Esophagus muscularis mucosa (tissue), 4 donors: ENCODE measurements around the gene GNG13. TPM values are rescaled to one million over a fixed set of nuclear protein-coding genes. Genes with fewer than 3 reads are reported as not detected.

Source experiments
- DNase-seq: peaks from one replicate; pipeline ENCODE4 v3.0.0-alpha.2; 2017; ENCODE audit errors: extremely low spot score
- H3K27ac ChIP-seq, 4 donors: fragments of 200-600 bp; sonication (generic); replicated peaks in 1 of 4; 1 replicate in 3 of 4; 2 replicates in 1 of 4; pipeline ENCODE4 v1.5.1; 2016 to 2019; ENCODE audit warnings: mild to moderate bottlenecking in 1 of 4
- H3K27me3 ChIP-seq, 4 donors: fragments of 200-600 bp; sonication (generic); one replicate each; pipeline versions ENCODE4 v1.5.1 to v1.6.0; 2016 to 2019
- H3K36me3 ChIP-seq, 4 donors: fragments of 200-600 bp; sonication (generic); one replicate each; pipeline ENCODE4 v1.5.1; 2016 to 2019
- H3K4me1 ChIP-seq, 4 donors: fragments of 200-600 bp; sonication (generic); one replicate each; pipeline ENCODE4 v1.5.1; 2016 to 2019
- H3K4me3 ChIP-seq, 4 donors: fragments of 200-600 bp; sonication (generic); 1 replicate in 2 of 4; 2 replicates in 2 of 4; pipeline ENCODE4 v1.5.1; 2016 to 2019; ENCODE audit warnings: mild to moderate bottlenecking in 4 of 4, moderate library complexity in 1 of 4
- H3K9me3 ChIP-seq, 4 donors: fragments of 200-600 bp; sonication (generic); 1 replicate in 3 of 4; 2 replicates in 1 of 4; pipeline ENCODE4 v1.5.1; 2016 to 2019
- CTCF ChIP-seq, 3 experiments: fragments of 200-600 bp in 2 of 3; fragments of 450-650 bp in 1 of 3; sonication (generic) in 2 of 3; IDR thresholded peaks; one replicate each; pipeline ENCODE4 v1.5.1; 2017 to 2019; ENCODE audit warnings: antibody characterized with exemption in 3 of 3, mild to moderate bottlenecking in 2 of 3, moderate library complexity in 1 of 3
- EP300 ChIP-seq: sonication (generic); formaldehyde crosslinking; IDR thresholded peaks from one replicate; pipeline ENCODE4 v1.6.1; 2017; ENCODE audit warnings: antibody characterized with exemption
- POLR2A ChIP-seq: fragments of 450-650 bp; IDR thresholded peaks from one replicate; pipeline ENCODE4 v1.6.1; 2017; ENCODE audit warnings: antibody characterized with exemption, moderate library complexity, mild to moderate bottlenecking, low read depth
- POLR2AphosphoS5 ChIP-seq, 2 donors: sonication (generic); formaldehyde crosslinking; IDR thresholded peaks; one replicate each; pipeline ENCODE4 v1.6.1; 2017; ENCODE audit warnings: antibody characterized with exemption in 2 of 2
- WGBS: methylation state at CpG from one replicate; pipeline ENCODE4 v1.1.5; 2018; 5-methylcytosine and 5-hydroxymethylcytosine counted together
- intact Hi-C: fragments of 100-400 bp; cut with DNase I; formaldehyde crosslinking; loops from one replicate; pipeline ENCODE4 v1.15.1; 2023
- total RNA-seq, 4 donors: library from RNA; depleted of rRNA; stranded (reverse); fragments of >200 nt; gene quantifications; one replicate each; pipeline versions ENCODE4 v1.1.0 to v1.2.1, GENCODE V29; 2016

Gene GNG13
- total RNA-seq, 4 donors from 2014 or later, result not detected

- no peaks in the 10 kb centered on the region for H3K9me3 ChIP-seq
- peaks cover 0 to 26% (median 13%) of the 10 kb centered on the region in 4 donors for H3K36me3 ChIP-seq
- TF ChIP-seq EP300, result no peak
- TF ChIP-seq POLR2AphosphoS5 (IDR thresholded peaks at IDR 0.05), result no peak
- H3K27me3 ChIP-seq, result peaks cover 0 to 19% (median 0%) of the 10 kb centered on the region in 4 donors
- no peak overlapping the region for H3K4me3 ChIP-seq
- H3K27ac ChIP-seq, result no peak overlapping the region
- no peak for DNase-seq
- intact Hi-C loops, result no loop called here
- H3K4me1 ChIP-seq, result peaks cover 13 to 20% (median 16%) of the 10 kb centered on the region in 4 donors
- WGBS, result 94% methylated on average over 30 of the region's 46 CpGs
Measured at GRCh38 chr16:792221-792995, 8.1 kb downstream of the GNG13 start.

DNA sequence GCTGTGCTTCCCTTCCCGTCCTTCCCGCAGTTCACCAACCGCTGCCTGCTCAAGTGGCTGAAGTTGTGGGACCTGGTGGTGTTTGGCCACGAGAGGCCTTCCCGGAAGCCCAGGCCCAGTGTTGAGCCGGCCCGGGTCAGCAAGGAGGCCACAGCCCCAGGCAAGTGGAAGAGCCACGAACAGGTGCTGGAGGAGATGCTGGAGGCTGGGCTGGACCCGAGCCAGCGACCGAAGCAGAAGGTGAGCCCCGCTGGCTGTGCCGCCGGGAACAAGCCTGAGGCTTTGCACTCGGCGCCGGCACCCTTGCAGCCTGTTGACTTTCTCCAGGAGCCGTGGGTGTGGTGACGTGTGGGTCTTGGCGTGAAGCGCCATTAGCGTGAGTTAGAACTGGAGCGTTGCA is 9.4 kb downstream of the GNG13 start:
- Histone ChIP-seq H3K4me1 (peaks cover 20 to 30% (median 24%) of the 10 kb centered on the region in 4 donors), H3K27ac (no peak overlapping the region), H3K27me3 (peaks cover 0 to 7% (median 0%) of the 10 kb centered on the region in 4 donors), H3K4me3 (no peak overlapping the region), H3K36me3 (peaks cover 0 to 37% (median 20%) of the 10 kb centered on the region in 4 donors), H3K9me3 (no peaks in the 10 kb centered on the region)
- intact Hi-C loops, result no loop called here
- no peak for DNase-seq
- no peak for TF ChIP-seq POLR2A
- TF ChIP-seq CTCF (IDR thresholded peaks at IDR 0.05), result no peak
- TF ChIP-seq POLR2AphosphoS5 (IDR thresholded peaks at IDR 0.05), result no peak
- no peak for TF ChIP-seq EP300
- WGBS, result 100% methylated on average over 7 of the region's 23 CpGs

GRCh38 chr16:790086-790485 is 10.4 kb downstream of the GNG13 start:
- Histone ChIP-seq H3K36me3 (peaks cover 0 to 43% (median 25%) of the 10 kb centered on the region in 4 donors), H3K4me3 (no peak overlapping the region)
- WGBS, result 94% methylated on average over 7 of the region's 17 CpGs

DNA sequence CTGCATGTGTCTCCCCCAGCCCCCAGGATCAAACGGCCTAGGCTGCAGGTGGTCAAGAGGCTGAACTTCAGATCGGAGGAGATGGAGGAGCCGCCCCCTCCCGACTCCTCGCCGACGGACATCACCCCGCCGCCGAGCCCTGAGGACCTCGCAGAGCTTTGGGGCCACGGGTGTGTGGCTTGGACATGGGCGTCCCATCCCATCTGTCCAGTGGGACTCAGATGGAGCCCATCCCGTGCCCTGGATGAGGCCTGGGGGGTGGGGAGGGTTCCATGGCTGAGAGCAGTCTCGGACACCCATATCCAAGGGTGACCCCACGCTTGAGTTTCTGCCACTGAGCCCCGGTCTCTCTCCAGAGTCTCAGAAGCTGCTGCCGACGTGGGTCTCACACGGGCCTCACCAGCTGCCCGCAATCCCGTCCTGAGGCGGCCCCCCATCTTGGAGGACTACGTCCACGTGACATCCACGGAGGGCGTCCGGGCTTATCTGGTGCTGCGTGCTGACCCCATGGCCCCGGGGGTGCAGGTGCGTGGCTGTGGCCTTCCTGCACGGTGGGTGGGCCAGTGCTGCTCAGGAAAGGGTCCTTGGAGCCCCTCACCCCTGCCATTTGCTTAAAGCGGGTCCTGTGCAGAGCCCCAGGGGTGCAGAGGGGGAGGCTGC is 11.2 kb downstream of the GNG13 start:
- Histone ChIP-seq H3K27me3 (no peaks in the 10 kb centered on the region), H3K9me3 (no peaks in the 10 kb centered on the region), H3K4me3 (peak overlapping the region; percentile 86 to 99 (median 96)), H3K27ac (peak overlapping the region in 1 of 4 donors; percentile 67), H3K4me1 (peaks cover 23 to 38% (median 28%) of the 10 kb centered on the region in 4 donors), H3K36me3 (peaks cover 0 to 43% (median 25%) of the 10 kb centered on the region in 4 donors)
- intact Hi-C loops, result no loop called here
- TF ChIP-seq POLR2A, result no peak
- no peak for TF ChIP-seq CTCF (IDR thresholded peaks at IDR 0.05)
- TF ChIP-seq POLR2AphosphoS5 (IDR thresholded peaks at IDR 0.05), result no peak
- no peak for TF ChIP-seq EP300
- WGBS, result 92% methylated on average over 10 of the region's 33 CpGs
- DNase-seq, result no peak

More at GRCh38 chr16:790086-790485, 10.4 kb downstream of the GNG13 start:
- H3K27me3 ChIP-seq, result no peaks in the 10 kb centered on the region
- no peaks in the 10 kb centered on the region for H3K9me3 ChIP-seq
- peaks cover 23 to 38% (median 28%) of the 10 kb centered on the region in 4 donors for H3K4me1 ChIP-seq
- TF ChIP-seq POLR2A (no peak), POLR2AphosphoS5 (IDR thresholded peaks at IDR 0.05) (no peak), CTCF (IDR thresholded peaks at IDR 0.05) (no peak), EP300 (no peak)
- no peak overlapping the region for H3K27ac ChIP-seq
- intact Hi-C loops, result no loop called here
- no peak for DNase-seq

DNA sequence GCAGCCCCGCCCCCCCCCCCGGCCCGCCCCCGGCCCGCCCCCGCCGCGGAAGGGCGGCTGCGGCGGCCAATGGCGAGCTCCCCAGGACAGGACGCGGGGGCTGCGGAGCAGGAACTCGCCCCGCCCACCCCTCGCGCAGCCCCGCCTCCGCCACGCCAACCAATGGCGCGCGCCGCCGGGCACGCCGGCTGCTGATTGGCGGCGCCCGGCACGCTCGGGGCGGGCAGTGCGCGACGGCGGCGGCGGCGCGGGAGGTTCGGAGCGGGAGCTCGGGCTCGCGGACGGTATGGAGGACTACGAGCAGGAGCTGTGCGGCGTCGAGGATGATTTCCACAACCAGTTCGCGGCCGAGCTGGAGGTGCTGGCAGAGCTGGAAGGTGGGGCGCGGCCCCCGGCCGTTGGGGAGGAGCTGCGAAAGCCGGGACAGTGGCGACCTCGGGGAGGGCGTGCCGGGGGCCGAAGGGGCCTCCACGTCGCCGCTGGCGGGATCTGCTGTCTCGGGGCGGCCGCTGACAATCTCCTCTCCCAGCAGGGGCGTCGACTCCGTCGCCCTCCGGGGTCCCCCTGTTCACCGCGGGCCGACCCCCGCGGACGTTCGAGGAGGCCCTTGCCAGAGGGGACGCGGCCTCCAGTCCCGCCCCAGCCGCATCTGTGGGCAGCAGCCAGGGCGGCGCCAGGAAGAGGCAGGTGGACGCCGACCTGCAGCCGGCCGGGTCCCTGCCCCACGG is 12.0 kb downstream of the GNG13 start, which contains the start of gene CHTF18:
CHTF18 (plus strand) TSS at position 222 of the 728 bp plus-strand sequence; CDS start at position 287, 65 bp downstream.
- DNase-seq, result peak; percentile 98
- no peak for TF ChIP-seq EP300
- no peak for TF ChIP-seq POLR2AphosphoS5 (IDR thresholded peaks at IDR 0.05)
- no peak for TF ChIP-seq POLR2A
- no peak for TF ChIP-seq CTCF (IDR thresholded peaks at IDR 0.05)
- Histone ChIP-seq H3K36me3 (peaks cover 0 to 43% (median 23%) of the 10 kb centered on the region in 4 donors), H3K27me3 (peaks cover 0 to 4% (median 0%) of the 10 kb centered on the region in 4 donors), H3K9me3 (no peaks in the 10 kb centered on the region), H3K4me1 (peaks cover 23 to 45% (median 34%) of the 10 kb centered on the region in 4 donors), H3K27ac (peak within 1 kb of the TSS; percentile 68 to 84 (median 80)), H3K4me3 (peak within 1 kb of the TSS; percentile 86 to 99 (median 96))
- intact Hi-C loops, result no loop called here
- no CpG with 5 or more reads among the region's 97 CpGs for WGBS
